GM18868 (cell line): ENCODE measurements around the gene CDX2.
"Not testable (repeated sequence)": the region's sequence is repeated elsewhere in the genome, so short reads cannot be mapped to it uniquely, and the experiment has no call there.

Source experiments
- ATAC-seq: cut with Tn5 transposase; IDR thresholded peaks from one replicate; pipeline ENCODE4 v1.9.1; 2021; ENCODE audit warnings: mild to moderate bottlenecking, moderate library complexity; ENCODE audit not compliant: unreplicated experiment

CDX2 gene

DNA sequence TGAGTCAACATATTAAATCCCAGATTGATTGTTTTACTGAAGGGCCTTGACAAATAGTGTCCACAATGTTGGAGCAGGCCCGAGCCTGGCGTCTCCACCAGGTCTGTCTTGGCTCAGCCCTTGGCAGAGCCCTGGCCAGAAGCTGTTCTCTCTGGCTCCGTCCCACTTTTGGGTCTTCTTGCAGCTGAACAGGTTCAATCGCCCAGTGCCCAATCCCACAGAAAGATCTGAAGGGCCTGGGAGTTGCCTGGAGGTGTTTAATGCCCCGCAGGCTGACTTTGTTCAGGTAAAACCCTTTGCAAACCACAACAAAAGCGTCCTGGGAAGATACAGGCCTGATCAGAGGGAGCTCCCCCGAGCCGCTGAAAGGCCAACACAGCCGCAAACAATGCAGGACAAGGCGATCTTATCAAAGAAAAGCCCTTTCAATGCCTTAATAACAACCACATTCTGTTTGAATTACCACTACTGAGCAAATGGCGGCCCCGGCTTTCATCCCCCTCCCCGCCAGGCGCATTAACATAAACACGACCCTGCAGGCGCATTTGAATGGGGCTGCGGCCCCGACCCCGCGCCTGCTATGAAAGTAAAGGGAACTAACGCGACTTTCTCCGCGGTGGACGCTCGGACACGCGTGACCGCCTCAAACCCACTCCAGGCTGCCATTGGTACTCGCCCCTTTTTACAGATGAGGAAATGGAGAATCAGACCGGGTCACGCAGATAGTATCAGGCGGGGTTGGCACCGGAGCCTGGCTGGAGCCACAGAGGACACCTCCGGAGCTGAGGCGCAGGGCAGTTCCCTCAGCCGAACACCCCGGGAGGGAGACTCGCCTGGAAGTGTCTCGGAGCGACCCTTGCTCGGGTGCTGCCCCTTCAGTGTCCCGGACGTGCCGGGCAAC, 3.1 kb downstream of the CDX2 start:
- no peak for ATAC-seq

GRCh38 chr13:27965343-27965739, 3.8 kb downstream of the CDX2 start:
- no peak for ATAC-seq

GRCh38 chr13:27964741-27965323, 4.3 kb downstream of the CDX2 start:
- ATAC-seq, result no peak

DNA sequence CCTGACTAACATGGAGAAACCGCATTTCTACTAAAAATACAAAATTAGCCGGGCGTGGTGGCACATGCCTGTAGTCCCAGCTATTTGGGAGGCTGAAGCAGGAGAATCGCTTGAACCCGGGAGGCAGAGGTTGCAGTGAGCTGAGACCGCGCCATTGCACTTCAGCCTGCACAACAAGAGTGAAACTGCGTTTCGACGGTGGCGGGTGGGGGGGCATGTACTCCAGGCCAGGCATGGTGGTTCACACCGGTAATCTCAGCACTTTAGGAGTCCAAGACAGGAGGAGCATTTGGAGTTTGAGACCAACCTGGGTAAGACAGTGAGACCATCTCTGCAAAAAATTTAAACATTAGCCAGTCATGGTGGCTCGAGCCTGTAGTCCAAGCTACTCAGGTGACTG, 4.9 kb downstream of the CDX2 start:
- ATAC-seq, result not testable (repeated sequence)

GRCh38 chr13:27963491-27963890, 5.6 kb downstream of the CDX2 start:
- no peak for ATAC-seq

- no peak for ATAC-seq
Measured at GRCh38 chr13:27962982-27963381, 6.1 kb downstream of the CDX2 start.

- ATAC-seq, result no peak
Measured at GRCh38 chr13:27962128-27962841, 6.8 kb downstream of the CDX2 start.

DNA sequence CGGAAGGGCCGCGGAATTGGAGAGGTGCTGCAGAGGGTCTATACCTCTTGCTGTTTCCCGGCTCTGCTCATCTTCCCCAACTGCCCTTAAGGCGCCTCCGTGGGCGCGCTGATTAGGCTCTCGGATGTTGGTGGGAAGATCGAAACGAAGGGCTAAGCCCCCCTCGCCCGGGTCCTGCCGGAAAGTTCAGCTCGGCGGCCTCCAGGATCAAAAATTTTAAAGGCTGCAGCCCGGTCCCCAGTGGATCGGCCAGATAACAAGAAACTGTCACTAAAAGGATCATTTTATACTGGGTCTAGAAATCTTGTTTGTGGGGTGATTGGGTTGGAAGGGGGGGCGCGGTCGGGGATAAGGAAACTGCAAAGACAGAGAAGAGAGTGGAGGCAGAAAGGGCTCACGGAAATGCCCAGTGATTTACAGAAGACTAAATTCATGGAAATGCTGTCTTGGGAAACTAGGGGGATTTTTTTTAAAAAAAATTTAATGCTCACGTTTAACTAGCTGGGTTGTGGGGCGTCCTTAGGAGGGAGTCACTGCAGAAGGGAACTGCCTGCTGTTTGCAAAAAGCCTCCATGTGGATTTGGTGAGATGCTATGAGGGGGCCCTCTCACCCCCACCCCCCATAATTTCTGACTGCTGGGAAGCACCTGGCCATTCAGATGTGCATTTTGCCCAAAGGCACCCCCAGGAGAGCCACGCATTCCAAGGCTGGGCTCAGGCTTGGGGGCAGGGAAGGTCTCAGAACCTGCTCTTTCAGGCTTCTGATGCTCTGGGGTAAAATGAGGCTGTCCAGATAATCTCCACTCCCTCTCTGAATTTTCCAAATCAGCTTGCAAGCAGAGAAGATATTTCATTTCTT, 7.7 kb downstream of the CDX2 start:
- no peak for ATAC-seq

DNA sequence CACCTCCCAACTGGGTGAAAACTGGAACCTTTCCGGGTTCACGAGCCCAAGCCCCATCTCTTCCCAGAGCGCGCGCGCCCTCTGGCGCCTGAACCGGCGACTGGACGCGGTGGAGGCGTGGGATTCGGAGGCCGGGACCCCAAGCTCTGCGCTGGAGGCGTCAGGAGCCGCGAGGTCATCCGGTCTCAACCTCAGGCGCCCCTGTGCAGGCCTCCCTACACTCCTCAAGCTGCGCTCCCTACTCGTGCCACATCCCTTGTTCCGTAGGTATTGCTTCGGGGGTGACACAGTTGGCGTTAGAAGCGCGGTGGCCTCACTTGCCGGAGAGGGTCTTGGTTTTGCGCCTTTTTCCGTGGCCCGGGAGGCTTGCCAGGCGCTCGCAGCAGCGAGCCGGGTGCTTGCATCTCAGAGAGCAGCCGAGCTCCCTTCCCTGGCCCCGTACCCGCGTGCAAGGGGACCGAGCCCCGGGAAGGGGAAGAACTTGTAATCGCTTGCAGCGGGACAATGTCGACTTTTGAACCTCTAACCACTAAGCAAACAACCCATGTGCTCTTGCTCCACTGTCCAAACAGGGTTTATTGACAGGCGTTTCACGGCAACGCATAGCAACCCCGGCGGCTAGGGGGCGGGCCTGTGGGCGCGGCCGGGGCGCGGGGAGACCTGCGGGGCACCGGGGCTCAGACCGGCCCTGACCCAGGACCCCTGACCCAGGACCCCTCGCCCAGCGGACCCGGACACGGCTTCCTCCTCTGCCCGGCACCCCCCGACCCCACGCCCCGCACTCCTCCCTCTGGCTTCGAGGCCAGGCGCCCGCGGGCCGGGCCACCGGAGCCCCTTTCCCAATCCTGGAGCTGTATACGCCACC, 8.5 kb downstream of the CDX2 start:
- ATAC-seq, result no peak

DNA sequence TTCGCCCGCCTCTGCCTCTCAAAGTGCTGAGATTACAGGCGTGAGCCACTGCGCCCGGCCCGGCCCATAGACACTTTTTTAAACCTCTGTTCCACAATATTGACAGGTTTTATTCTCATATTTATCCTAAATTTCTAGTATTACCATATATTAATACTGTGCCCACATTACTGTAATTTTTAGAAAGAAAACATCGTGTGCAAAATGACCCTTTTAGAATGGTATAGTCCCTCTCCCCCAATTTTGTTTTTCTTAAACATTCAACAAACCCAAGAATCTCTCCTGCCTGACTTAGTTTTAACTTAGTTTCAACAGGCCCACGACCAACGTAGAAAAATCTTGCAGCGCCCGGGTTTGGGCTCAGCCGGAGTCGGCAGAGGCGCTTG, 9.1 kb downstream of the CDX2 start:
- ATAC-seq, result no peak

GRCh38 chr13:27956576-27957300, 12.4 kb downstream of the CDX2 start:
- no peak for ATAC-seq

GRCh38 chr13:27955014-27955591, 14.0 kb downstream of the CDX2 start:
- ATAC-seq, result no peak

DNA sequence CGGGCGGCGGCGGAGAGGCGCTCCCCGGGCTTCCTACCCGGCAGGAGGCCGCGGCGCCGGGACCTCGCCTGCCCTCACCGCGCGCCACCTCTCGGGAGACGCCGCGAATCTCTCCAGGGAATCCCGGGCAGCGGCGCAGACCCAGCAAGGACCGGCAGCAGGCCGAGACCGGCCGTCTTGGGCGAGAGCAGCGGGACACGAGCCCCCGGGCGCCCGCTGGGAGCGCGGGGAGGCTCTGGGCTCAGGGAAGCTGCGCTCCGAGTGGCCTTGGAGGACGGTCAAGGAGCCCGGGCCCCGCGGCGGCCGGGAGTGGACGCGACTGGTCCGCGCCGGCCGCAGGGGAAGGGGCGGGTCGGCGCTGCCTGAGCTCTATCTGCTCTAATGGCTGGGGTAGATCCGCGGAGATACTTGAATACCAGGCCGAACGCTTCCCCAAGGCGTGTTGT, 14.7 kb downstream of the CDX2 start:
- peak; percentile 31 for ATAC-seq

DNA sequence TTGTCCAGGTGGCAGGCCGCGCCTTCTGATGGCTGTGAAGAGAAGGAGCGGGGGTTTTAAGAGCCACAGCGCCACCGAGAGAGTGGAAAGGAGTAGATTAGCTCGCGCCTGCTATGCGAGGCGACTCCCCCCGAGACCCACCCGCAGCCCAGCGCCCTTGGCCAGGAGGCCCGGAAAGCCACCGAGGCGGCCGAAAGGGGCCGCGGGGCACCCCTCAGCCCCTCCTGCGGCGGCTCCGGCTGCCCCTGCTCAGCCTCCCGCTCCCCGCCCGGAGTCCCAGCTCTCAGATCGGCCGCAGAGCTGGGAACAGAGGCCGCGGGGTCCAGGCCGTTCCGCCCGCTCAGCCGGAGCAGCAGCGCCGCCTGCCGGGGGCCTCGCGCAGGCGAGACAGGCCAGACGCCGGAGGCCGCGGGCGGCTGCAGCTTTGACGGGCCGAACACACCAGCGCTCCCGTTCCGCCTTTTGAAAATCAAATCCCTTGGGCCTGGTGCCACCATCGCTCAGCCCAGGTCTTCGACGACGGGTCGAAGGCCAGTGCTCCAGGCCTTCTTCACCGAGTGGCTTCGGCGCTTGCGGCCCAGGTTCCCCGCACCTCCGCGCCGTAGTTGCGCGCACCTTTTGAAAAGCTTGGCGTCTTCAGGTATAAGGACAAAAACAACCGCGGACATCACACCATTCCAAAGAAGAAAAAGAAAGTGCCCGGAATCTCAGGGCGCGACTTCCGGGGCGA, 15.3 kb downstream of the CDX2 start:
- peak; percentile 93 for ATAC-seq

GRCh38 chr13:27952876-27953675, 16.0 kb downstream of the CDX2 start:
- no peak for ATAC-seq

GRCh38 chr13:27942972-27943371, 26.1 kb downstream of the CDX2 start:
- no peak for ATAC-seq

- ATAC-seq, result no peak
Measured at GRCh38 chr13:27933580-27934328, 35.4 kb downstream of the CDX2 start.
